Cardiac fibroblast (primary cell): ENCODE measurements around the gene EYS.

Experiments used
- DNase-seq, 2 donors: peaks; one replicate each; pipeline versions ENCODE4 v3.0.0 to v3.0.0-alpha.2; 2010; ENCODE audit warnings: low read depth in 2 of 2
- H3K4me3 ChIP-seq, 2 donors: replicated peaks in 1 of 2; 1 replicate in 1 of 2; 2 replicates in 1 of 2; pipeline ENCODE4 v1.5.1; 2011; ENCODE audit warnings: low read depth in 2 of 2, low read length in 2 of 2, mild to moderate bottlenecking in 2 of 2, moderate library complexity in 1 of 2
- CTCF ChIP-seq: IDR thresholded peaks from one replicate; pipeline ENCODE4 v1.5.1; 2011; ENCODE audit warnings: low read depth, mild to moderate bottlenecking, low read length, inconsistent platforms

EYS gene

GRCh38 chr6:64013011-64013410, 1694.0 kb downstream of the EYS start:
- no peak overlapping the region for H3K4me3 ChIP-seq
- no peak for TF ChIP-seq CTCF
- peak; percentile 10 to 62 for DNase-seq

GRCh38 chr6:64012351-64013001, 1694.5 kb downstream of the EYS start:
- TF ChIP-seq CTCF, result peak; percentile 77
- H3K4me3 ChIP-seq, result no peak overlapping the region
- peak; percentile 60 to 71 for DNase-seq

- DNase-seq, result no peak
- H3K4me3 ChIP-seq, result no peak overlapping the region
- no peak for TF ChIP-seq CTCF
These were observed 1696.4 kb downstream of the EYS start for GRCh38 chr6:64010666-64011065.

- DNase-seq, result no peak
- no peak for TF ChIP-seq CTCF
- no peak overlapping the region for H3K4me3 ChIP-seq
These were observed 1697.0 kb downstream of the EYS start for GRCh38 chr6:64010010-64010409.

GRCh38 chr6:64006246-64006645, 1700.8 kb downstream of the EYS start:
- no peak for DNase-seq
- no peak overlapping the region for H3K4me3 ChIP-seq
- no peak for TF ChIP-seq CTCF

- DNase-seq, result no peak
- no peak overlapping the region for H3K4me3 ChIP-seq
- no peak for TF ChIP-seq CTCF
These were observed 1706.1 kb downstream of the EYS start for GRCh38 chr6:64000818-64001491.
